ENCODE measurements around the gene ZBTB16. TPM values are rescaled to one million over a fixed set of nuclear protein-coding genes. Genes with fewer than 3 reads are reported as not detected.

ZBTB16 gene
- total RNA-seq, 1 donor from 2014 or later = 25.4 TPM

DNA sequence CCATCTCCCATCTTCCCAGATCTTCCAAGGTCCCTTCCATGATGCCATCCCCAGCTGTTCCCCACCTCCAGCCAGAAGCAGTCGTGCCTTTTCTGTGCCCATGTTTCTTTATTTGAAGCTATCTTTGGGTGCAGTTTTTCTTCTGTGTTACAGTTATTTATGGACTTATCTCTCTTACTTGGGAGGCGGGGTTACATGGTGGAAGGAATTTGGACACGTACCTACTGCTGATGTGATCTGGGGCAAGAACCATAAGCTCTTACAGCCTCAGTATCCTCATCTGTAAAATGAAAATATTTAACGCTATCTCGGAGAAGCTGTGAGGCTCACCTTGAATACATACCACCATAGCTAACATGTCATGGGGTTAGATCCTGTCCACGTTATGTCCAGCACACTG is 98.9 kb downstream of the ZBTB16 start:
- intact Hi-C loops (cut with DNase I) = no loop called here
- DNase-seq (ENCODE audit: low spot score) = no peak

- intact Hi-C loops (cut with DNase I) = no loop called here
- no peak for DNase-seq (ENCODE audit: low spot score)
Measured at GRCh38 chr11:114158886-114159285, 99.4 kb downstream of the ZBTB16 start.

- DNase-seq (ENCODE audit: low spot score) = no peak
- intact Hi-C loops (cut with DNase I) = no loop called here
Measured at GRCh38 chr11:114159320-114159719, 99.8 kb downstream of the ZBTB16 start.

DNA sequence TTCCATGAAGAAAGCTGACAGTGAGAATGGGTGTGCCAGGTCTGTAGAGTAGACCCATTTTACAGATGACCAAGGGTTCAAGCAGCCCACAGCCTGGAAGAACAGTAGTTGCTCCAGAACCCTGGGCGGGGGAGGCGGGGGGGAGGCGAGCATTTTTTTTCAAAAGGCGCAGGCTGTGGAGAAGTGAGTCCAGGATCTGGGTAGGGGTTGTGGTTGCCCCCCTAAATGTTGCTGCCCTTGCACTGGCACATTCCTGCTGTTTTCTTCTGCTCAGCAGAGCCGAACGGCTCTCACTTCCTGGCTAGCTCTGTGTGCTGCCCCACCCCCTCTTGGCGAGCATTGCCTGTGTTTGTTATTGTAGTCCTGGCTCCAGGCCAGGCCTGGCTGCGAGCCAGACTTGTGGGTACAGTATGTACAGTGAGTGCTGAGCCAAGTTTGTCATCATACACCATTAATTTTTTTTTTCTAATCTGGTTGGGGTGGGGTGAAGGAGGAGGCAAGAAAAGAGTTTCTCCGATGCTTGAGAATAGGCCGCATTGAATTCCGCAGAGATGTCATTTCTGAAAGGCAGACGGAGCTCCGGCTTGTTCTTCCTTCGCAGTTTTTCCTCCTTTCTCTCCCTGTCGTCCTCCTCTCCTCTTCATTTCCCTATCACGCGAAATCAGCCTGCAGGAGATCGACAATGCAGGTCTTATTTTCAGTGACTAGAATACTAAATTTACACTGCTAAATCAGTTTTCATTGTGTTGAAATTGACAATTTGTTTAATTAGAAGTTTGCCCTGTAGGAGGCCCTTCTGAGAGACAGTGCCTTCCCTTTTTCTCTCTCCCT is 100.5 kb downstream of the ZBTB16 start:
- intact Hi-C loops (cut with DNase I) = loop anchor here (1.0 to 5.0 kb wide), 3 partner anchors 19 to 99 kb away; no protein-coding TSS in a partner anchor
- peak; percentile 97 for DNase-seq (ENCODE audit: low spot score)

GRCh38 chr11:114160894-114161293 is 101.4 kb downstream of the ZBTB16 start:
- intact Hi-C loops (cut with DNase I) = loop anchor here (1.0 to 5.0 kb wide), 3 partner anchors 18 to 100 kb away; no protein-coding TSS in a partner anchor
- no peak for DNase-seq (ENCODE audit: low spot score)

DNA sequence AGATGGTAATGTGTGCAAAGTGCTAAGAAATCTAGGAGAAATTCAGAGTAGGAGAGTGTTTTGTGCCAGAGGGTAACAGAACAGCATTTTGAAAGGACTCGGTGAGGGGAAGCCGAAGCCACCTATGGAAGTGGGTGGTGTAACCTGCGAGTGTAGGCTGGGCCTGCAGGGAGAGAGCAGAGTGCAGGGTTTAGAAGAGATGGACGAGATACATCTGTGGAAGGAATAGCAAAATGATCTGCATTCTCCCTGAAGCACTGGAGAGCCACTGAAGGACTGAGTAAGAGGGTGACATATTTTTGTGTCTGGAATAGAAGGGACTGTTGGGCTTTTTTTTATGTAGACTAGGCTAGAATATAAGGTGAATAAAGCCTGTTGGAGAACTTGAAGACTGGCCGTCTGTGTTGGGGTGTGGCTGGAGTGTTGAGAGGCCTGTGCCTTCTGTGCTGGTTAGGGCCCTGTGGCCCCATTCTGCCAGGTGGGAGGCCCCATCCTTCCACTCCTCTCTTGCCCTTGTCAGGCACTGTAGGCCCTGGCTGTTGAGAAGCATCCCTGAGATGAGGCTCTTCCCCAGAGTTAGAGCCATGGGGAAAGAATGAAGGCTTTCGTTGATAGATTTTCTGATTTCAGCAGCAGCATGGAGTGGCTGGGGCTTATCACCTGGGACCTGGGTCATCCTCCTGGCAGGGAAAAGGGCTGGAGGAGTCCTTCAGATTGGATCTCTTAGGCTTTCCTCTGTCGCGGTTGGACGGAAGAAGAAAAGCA is 102.2 kb downstream of the ZBTB16 start:
- intact Hi-C loops (cut with DNase I) = loop anchor here (2.0 to 5.0 kb wide), 3 partner anchors 29 to 101 kb away; no protein-coding TSS in a partner anchor
- DNase-seq (ENCODE audit: low spot score) = no peak

GRCh38 chr11:114162719-114163123 is 103.2 kb downstream of the ZBTB16 start:
- DNase-seq (ENCODE audit: low spot score) = peak; percentile 90
- intact Hi-C loops (cut with DNase I) = loop anchor here (2.0 to 5.0 kb wide), 2 partner anchors 30 to 85 kb away; no protein-coding TSS in a partner anchor

DNA sequence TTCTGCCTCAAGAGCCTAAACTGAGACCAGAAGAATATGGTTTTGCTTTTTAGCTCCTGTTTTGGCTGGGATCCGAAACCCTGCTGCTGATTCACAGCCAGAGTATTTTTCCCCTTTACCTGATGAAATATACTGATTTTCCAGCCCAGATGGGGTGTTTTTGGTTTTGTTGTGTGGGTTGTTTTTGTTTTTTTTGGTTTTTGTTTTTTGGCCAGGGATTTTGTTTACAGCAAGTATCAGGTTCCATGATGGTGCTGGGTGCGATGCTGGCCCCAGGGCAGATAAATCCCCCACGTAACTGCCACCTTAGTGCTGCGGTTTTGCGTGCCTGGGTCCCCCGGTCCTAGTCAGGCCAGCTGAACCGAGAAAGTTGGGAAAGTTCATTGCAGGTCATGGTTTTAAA is 103.7 kb downstream of the ZBTB16 start:
- DNase-seq (ENCODE audit: low spot score) = no peak
- intact Hi-C loops (cut with DNase I) = loop anchor here (2.0 to 5.0 kb wide), 2 partner anchors 30 to 86 kb away; no protein-coding TSS in a partner anchor

DNA sequence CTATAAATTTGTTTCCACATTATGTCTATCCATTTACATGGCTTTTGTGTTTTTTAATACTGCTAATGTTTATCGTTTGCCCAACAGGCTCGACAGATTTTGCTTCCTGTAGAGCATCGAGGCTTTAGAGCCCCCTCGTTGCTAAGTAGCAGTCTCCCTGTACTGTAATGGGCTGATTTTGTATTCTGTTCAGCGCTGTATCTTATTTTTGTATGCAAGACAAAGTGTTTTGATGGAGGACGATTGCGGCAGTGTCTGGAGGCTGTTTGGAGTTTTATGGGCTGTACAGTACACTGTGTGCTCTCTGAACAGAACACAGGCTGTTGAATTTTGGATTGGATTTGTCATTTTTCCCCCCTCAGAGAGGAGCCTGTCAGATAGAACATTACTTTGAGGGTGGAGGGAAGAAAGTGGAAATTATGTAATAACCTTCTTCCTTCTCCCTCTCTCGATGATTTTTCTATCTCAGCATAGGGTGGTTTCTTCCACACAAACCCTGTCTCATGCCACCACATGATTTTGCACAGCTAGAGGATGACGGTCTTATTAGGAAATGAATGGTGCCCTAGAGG is 104.4 kb downstream of the ZBTB16 start:
- DNase-seq (ENCODE audit: low spot score) = no peak
- intact Hi-C loops (cut with DNase I) = loop anchor here (2.0 to 5.0 kb wide), 2 partner anchors 31 to 87 kb away; no protein-coding TSS in a partner anchor

GRCh38 chr11:114164546-114164945 is 105.0 kb downstream of the ZBTB16 start:
- intact Hi-C loops (cut with DNase I) = loop anchor here (5.0 kb wide), 1 partner anchor 87 kb away; no protein-coding TSS in a partner anchor
- no peak for DNase-seq (ENCODE audit: low spot score)

- intact Hi-C loops (cut with DNase I) = no loop called here
- no peak for DNase-seq (ENCODE audit: low spot score)
Measured at GRCh38 chr11:114165326-114166230, 106.1 kb downstream of the ZBTB16 start.

DNA sequence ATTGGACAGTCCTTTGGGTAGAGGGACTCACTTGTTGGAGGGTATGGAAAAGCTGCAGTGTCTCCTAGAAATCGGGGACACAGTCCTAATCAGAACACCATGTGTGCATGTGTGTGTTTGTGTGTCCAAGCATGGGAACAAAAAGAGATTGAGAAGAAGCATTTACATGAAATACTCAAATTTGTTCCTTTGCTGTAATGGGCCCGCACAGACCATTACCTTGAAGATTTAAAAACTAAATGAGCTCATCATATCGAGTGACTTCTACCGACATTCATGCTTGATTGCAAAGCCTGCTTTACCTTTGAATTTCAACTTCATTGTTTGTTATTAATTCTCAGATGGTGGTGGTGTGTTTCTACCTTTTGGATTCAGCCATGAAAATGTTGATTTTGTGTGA is 106.9 kb downstream of the ZBTB16 start:
- DNase-seq (ENCODE audit: low spot score) = no peak
- intact Hi-C loops (cut with DNase I) = no loop called here

GRCh38 chr11:114166897-114167323 is 107.4 kb downstream of the ZBTB16 start:
- intact Hi-C loops (cut with DNase I) = no loop called here
- DNase-seq (ENCODE audit: low spot score) = no peak

DNA sequence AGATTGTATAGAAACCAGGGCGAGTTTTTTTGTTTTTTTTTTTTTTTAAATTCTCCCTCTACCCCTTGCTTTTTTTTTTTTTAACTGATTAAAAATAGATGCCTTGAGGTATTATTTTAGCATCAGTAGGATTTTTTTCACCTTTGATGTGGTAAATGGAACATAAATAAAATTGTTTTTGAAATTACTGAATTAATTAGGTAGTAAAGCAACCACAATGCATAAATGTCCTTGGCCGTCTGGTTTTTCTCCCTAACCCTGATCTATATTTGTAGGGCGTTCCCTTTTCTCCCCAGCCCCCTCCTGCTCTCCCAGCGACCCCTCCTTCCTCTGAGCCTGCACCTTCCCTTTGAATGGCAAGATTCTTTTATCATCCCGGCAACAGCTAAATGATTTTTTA is 107.8 kb downstream of the ZBTB16 start:
- intact Hi-C loops (cut with DNase I) = no loop called here
- no peak for DNase-seq (ENCODE audit: low spot score)

GRCh38 chr11:114167771-114168448 is 108.4 kb downstream of the ZBTB16 start:
- intact Hi-C loops (cut with DNase I) = no loop called here
- DNase-seq (ENCODE audit: low spot score) = no peak

GRCh38 chr11:114168691-114169090 is 109.2 kb downstream of the ZBTB16 start:
- intact Hi-C loops (cut with DNase I) = no loop called here
- no peak for DNase-seq (ENCODE audit: low spot score)

DNA sequence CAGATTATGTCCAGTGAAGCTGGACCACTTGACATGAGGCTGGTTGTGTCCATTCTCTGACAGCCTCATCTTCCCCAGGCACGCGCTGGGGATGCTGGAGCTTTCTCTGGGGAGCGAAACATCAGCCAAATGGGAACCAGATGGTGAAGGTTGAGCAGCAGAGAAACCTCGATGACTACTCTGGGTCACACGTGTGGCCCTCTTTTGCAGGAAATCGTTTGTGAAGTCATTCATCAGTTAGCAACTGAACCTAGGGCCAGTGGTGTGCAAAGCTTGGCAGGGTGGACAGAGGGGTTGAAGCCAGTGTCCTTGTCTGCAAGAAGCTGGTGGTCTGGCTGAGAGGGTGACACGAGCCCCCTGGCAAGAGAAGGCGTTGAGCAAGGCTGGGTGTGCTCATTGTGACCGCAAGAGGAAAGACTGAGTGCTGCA is 109.8 kb downstream of the ZBTB16 start:
- intact Hi-C loops (cut with DNase I) = no loop called here

GRCh38 chr11:114169821-114170220 is 110.3 kb downstream of the ZBTB16 start:
- intact Hi-C loops (cut with DNase I) = no loop called here
- no peak for DNase-seq (ENCODE audit: low spot score)

More for the DNA sequence above, 109.8 kb downstream of the ZBTB16 start:
- DNase-seq (ENCODE audit: low spot score) = no peak

Measured in cardiac septum (tissue), 1 donor.